GM19193 (cell line): Measurements from ENCODE around the gene ARID3B.

ENCODE experiments used
- POLR2A ChIP-seq: IDR thresholded peaks from 4 replicates; pipeline ENCODE4 v1.6.1; 2011; ENCODE audit not compliant: insufficient read depth, insufficient read length; ENCODE audit errors: extremely low read depth

The ARID3B gene

GRCh38 chr15:74619916-74620635 lies 79.1 kb downstream of the ARID3B start:
- no peak for TF ChIP-seq POLR2A

GRCh38 chr15:74620636-74621545 lies 79.9 kb downstream of the ARID3B start:
- no peak for TF ChIP-seq POLR2A

- no peak for TF ChIP-seq POLR2A
Measured at GRCh38 chr15:74621546-74621920, 80.5 kb downstream of the ARID3B start.

- TF ChIP-seq POLR2A = no peak
Measured at GRCh38 chr15:74621936-74622335, 80.9 kb downstream of the ARID3B start.

- no peak for TF ChIP-seq POLR2A
Measured at GRCh38 chr15:74622758-74623157, 81.7 kb downstream of the ARID3B start.

GRCh38 chr15:74624020-74624602 lies 83.1 kb downstream of the ARID3B start:
- TF ChIP-seq POLR2A = no peak

GRCh38 chr15:74625693-74626092 lies 84.7 kb downstream of the ARID3B start:
- TF ChIP-seq POLR2A = no peak

- no peak for TF ChIP-seq POLR2A
Measured at GRCh38 chr15:74626336-74626735, 85.3 kb downstream of the ARID3B start.

- no peak for TF ChIP-seq POLR2A
Measured at GRCh38 chr15:74626752-74627692, 86.0 kb downstream of the ARID3B start.

GRCh38 chr15:74627766-74628165 lies 86.7 kb downstream of the ARID3B start:
- no peak for TF ChIP-seq POLR2A

- TF ChIP-seq POLR2A = no peak
Measured at GRCh38 chr15:74628199-74628598, 87.2 kb downstream of the ARID3B start.

- no peak for TF ChIP-seq POLR2A
Measured at GRCh38 chr15:74628949-74629348, 87.9 kb downstream of the ARID3B start.

- peak; percentile 7 for TF ChIP-seq POLR2A
Measured at GRCh38 chr15:74630284-74631086, 89.5 kb downstream of the ARID3B start.

GRCh38 chr15:74631087-74631385 lies 90.0 kb downstream of the ARID3B start:
- TF ChIP-seq POLR2A = no peak

- TF ChIP-seq POLR2A = no peak
Measured at GRCh38 chr15:74631408-74631807, 90.4 kb downstream of the ARID3B start.
